GM23338 (cell line): Measurements from ENCODE around the gene CX3CR1. TPM values are rescaled to one million over a fixed set of nuclear protein-coding genes. Genes with fewer than 3 reads are reported as not detected.

Source experiments
- ATAC-seq: fragments of 200-7000 bp; cut with Tn5 transposase; 3 replicates; pipeline ENCODE4 v1.9.1; 2020
- DNase-seq: peaks from one replicate; pipeline ENCODE4 v3.0.0-alpha.2; 2015; ENCODE audit warnings: low spot score
- H2AFZ ChIP-seq: fragments of 200-600 bp; sonication (generic); 2 replicates; pipeline ENCODE4 v1.8.0; 2016; ENCODE audit warnings: antibody characterized with exemption, mild to moderate bottlenecking, moderate library complexity
- H3F3A ChIP-seq: fragments of 200-600 bp; sonication (generic); replicated peaks from 2 replicates; pipeline ENCODE4 v1.8.0; 2017; ENCODE audit warnings: antibody characterized with exemption, mixed run types, low read depth
- H3K27ac ChIP-seq: fragments of 200-600 bp; sonication (generic); 2 replicates; pipeline ENCODE4 v1.6.1; 2016; ENCODE audit warnings: low read depth
- H3K27me3 ChIP-seq: fragments of 200-600 bp; sonication (generic); 2 replicates; pipeline ENCODE4 v1.8.0; 2016; ENCODE audit warnings: mild to moderate bottlenecking, mixed run types, moderate library complexity; ENCODE audit not compliant: insufficient read depth
- H3K36me3 ChIP-seq: fragments of 200-600 bp; sonication (generic); 2 replicates; pipeline ENCODE4 v1.8.0; 2016; ENCODE audit warnings: mild to moderate bottlenecking; ENCODE audit not compliant: insufficient read depth
- H3K4me1 ChIP-seq: fragments of 200-600 bp; sonication (generic); 2 replicates; pipeline ENCODE4 v1.8.0; 2016; ENCODE audit warnings: mild to moderate bottlenecking, moderate library complexity; ENCODE audit not compliant: insufficient read depth
- H3K4me2 ChIP-seq: fragments of 200-600 bp; sonication (generic); 2 replicates; pipeline ENCODE4 v1.7.1; 2017; ENCODE audit warnings: mixed run types
- H3K4me3 ChIP-seq: fragments of 200-600 bp; sonication (generic); 2 replicates; pipeline ENCODE4 v1.6.1; 2016; ENCODE audit warnings: mixed run types
- H3K79me2 ChIP-seq: fragments of 200-600 bp; sonication (generic); replicated peaks from 2 replicates; pipeline ENCODE4 v1.8.0; 2017; ENCODE audit warnings: mild to moderate bottlenecking; ENCODE audit not compliant: insufficient read depth
- H3K9me2 ChIP-seq: fragments of 200-600 bp; sonication (generic); 2 replicates; pipeline ENCODE4 v1.8.0; 2017; ENCODE audit not compliant: insufficient read depth
- H4K20me1 ChIP-seq: fragments of 200-600 bp; sonication (generic); replicated peaks from 2 replicates; pipeline ENCODE4 v1.8.0; 2017; ENCODE audit warnings: mild to moderate bottlenecking; ENCODE audit not compliant: insufficient read depth
- H3K27ac Mint-ChIP-seq: 2 replicates; pipeline ENCODE4 v1.8.0; 2020; ENCODE audit warnings: inconsistent platforms, mild to moderate bottlenecking, moderate library complexity, mixed read lengths
- H3K27me3 Mint-ChIP-seq: 3 replicates; pipeline ENCODE4 v1.8.0; 2022; ENCODE audit warnings: low read depth, mild to moderate bottlenecking, moderate library complexity, mixed read lengths, inconsistent platforms; ENCODE audit not compliant: insufficient read depth, poor library complexity
- H3K36me3 Mint-ChIP-seq: 3 replicates; pipeline ENCODE4 v1.8.0; 2021; ENCODE audit warnings: low read depth, mild to moderate bottlenecking, inconsistent platforms, moderate library complexity, mixed read lengths
- H3K4me1 Mint-ChIP-seq: 3 replicates; pipeline ENCODE4 v1.8.0; 2020; ENCODE audit warnings: mild to moderate bottlenecking, inconsistent platforms, mixed read lengths
- H3K4me3 Mint-ChIP-seq: 3 replicates; pipeline ENCODE4 v1.8.0; 2021; ENCODE audit warnings: moderate library complexity, mild to moderate bottlenecking, inconsistent platforms, mixed read lengths
- H3K9me3 Mint-ChIP-seq: 3 replicates; pipeline ENCODE4 v1.8.0; 2020; ENCODE audit warnings: moderate library complexity, mild to moderate bottlenecking, inconsistent platforms, mixed read lengths
- ETS1 ChIP-seq: IDR thresholded peaks from 2 replicates; pipeline ENCODE4 v1.6.1; 2016; ENCODE audit warnings: antibody characterized with exemption
- EZH2phosphoT487 ChIP-seq: fragments of 200-600 bp; sonication (generic); IDR thresholded peaks from one replicate; pipeline ENCODE4 v1.8.1; 2018; ENCODE audit warnings: antibody characterized with exemption; ENCODE audit not compliant: unreplicated experiment
- JUNB ChIP-seq: IDR thresholded peaks from one replicate; pipeline ENCODE4 v1.6.1; 2016; ENCODE audit warnings: antibody characterized with exemption; ENCODE audit not compliant: unreplicated experiment
- POLR2AphosphoS5 ChIP-seq: IDR thresholded peaks from 2 replicates; pipeline ENCODE4 v1.6.1; 2016; ENCODE audit warnings: antibody characterized with exemption, low read depth
- REST ChIP-seq: IDR thresholded peaks from one replicate; pipeline ENCODE4 v1.6.1; 2018; ENCODE audit warnings: antibody characterized with exemption; ENCODE audit not compliant: unreplicated experiment
- ZNF462 ChIP-seq: fragments of 250-450 bp; sonication (Bioruptor Pico); IDR thresholded peaks from 2 replicates; pipeline ENCODE4 v1.5.0; 2020; ENCODE audit warnings: mild to moderate bottlenecking, moderate library complexity
- polyA plus RNA-seq: library from polyadenylated mRNA; unstranded; fragments of >200 nt; fragmentation: Nextera tagmentation; extraction: Ambion mirVana; gene quantifications from 2 replicates; pipeline ENCODE4 v1.2.1, GENCODE V29; 2016
- total RNA-seq: library from RNA; depleted of rRNA; stranded (reverse); fragments of >200 nt; shearing (Covaris generic); gene quantifications from 2 replicates; pipeline ENCODE4 v1.2.3, GENCODE V29; 2014

CX3CR1 gene
- total and polyA plus RNA-seq, 2 experiments from 2014 or later: 0.24 to 0.42 TPM

- ATAC-seq (no peak), DNase-seq (no peak)
- TF ChIP-seq POLR2AphosphoS5 (no peak), EZH2phosphoT487 (no peak), JUNB (no peak), ETS1 (no peak), REST (no peak), ZNF462 (no peak)
- H3K79me2 ChIP-seq: no peaks in the 10 kb centered on the region
- H4K20me1 ChIP-seq: no peaks in the 10 kb centered on the region
- no peaks in the 10 kb centered on the region for H3F3A ChIP-seq
- no peaks in the 10 kb centered on the region; the same call in 1 of the 3 replicates for H3K9me3 Mint-ChIP-seq
- H3K27ac ChIP-seq: no peak overlapping the region
- no peaks in the 10 kb centered on the region for H3K4me1 ChIP-seq
- H3K4me2 ChIP-seq: no peak overlapping the region
- H3K27ac Mint-ChIP-seq: no peak overlapping the region
- no peaks in the 10 kb centered on the region for H3K36me3 Mint-ChIP-seq
- H3K4me3 Mint-ChIP-seq: no peak overlapping the region
- no peaks in the 10 kb centered on the region for H3K4me1 Mint-ChIP-seq
- H3K27me3 Mint-ChIP-seq: peaks cover 2% of the 10 kb centered on the region
- 0 out of 2 replicates have a peak, but pooled peaks cover 4% of the 10 kb centered on the region for H3K9me2 ChIP-seq
- no peaks in the 10 kb centered on the region for H3K27me3 ChIP-seq
- H3K4me3 ChIP-seq: no peak overlapping the region
- no peak overlapping the region for H2AFZ ChIP-seq
- no peaks in the 10 kb centered on the region for H3K36me3 ChIP-seq
Measured at GRCh38 chr3:39224288-39224687, 55.5 kb downstream of the CX3CR1 start.
